HG03520 (cell line): ENCODE results near the gene LDAH.

Experiments
- ATAC-seq: cut with Tn5 transposase; IDR thresholded peaks from one replicate; pipeline ENCODE4 v1.9.1; 2021; ENCODE audit warnings: mild to moderate bottlenecking, moderate library complexity; ENCODE audit not compliant: unreplicated experiment

The LDAH gene

GRCh38 chr2:20687260-20687832 lies 135.6 kb downstream of the LDAH start:
- no peak for ATAC-seq

GRCh38 chr2:20684581-20685063 lies 138.3 kb downstream of the LDAH start:
- ATAC-seq, result no peak

GRCh38 chr2:20682167-20682920 lies 140.6 kb downstream of the LDAH start:
- no peak for ATAC-seq

GRCh38 chr2:20680744-20681375 lies 142.0 kb downstream of the LDAH start:
- no peak for ATAC-seq

GRCh38 chr2:20678780-20679179 lies 144.1 kb downstream of the LDAH start:
- ATAC-seq, result no peak

GRCh38 chr2:20678086-20678395 lies 144.9 kb downstream of the LDAH start:
- ATAC-seq, result no peak

- ATAC-seq, result peak; percentile 41
Observed at GRCh38 chr2:20677301-20678085, 145.4 kb downstream of the LDAH start.

GRCh38 chr2:20676353-20677215 lies 146.3 kb downstream of the LDAH start:
- ATAC-seq, result peak; percentile 50

GRCh38 chr2:20675701-20676352 lies 147.1 kb downstream of the LDAH start:
- ATAC-seq, result peak; percentile 70

GRCh38 chr2:20674974-20675679 lies 147.8 kb downstream of the LDAH start:
- no peak for ATAC-seq

- ATAC-seq, result no peak
Observed at GRCh38 chr2:20674309-20674965, 148.5 kb downstream of the LDAH start.

GRCh38 chr2:20673686-20674308 lies 149.1 kb downstream of the LDAH start:
- ATAC-seq, result no peak

- ATAC-seq, result no peak
Observed at GRCh38 chr2:20672201-20672951, 150.5 kb downstream of the LDAH start.

- no peak for ATAC-seq
Observed at GRCh38 chr2:20671736-20672080, 151.2 kb downstream of the LDAH start.

- no peak for ATAC-seq
Observed at GRCh38 chr2:20671036-20671735, 151.7 kb downstream of the LDAH start.

GRCh38 chr2:20670315-20671035 lies 152.4 kb downstream of the LDAH start:
- ATAC-seq, result no peak
